Left lung (tissue), 10 donors: ENCODE results near the gene SDK2. TPM values are rescaled to one million over a fixed set of nuclear protein-coding genes. Genes with fewer than 3 reads are reported as not detected.

ENCODE experiments used
- ATAC-seq: fragments of 200-7000 bp; cut with Tn5 transposase; one replicate; pipeline ENCODE4 v1.9.1; 2020; ENCODE audit warnings: moderate library complexity
- DNase-seq, 4 donors: peaks; one replicate each; pipeline ENCODE4 v3.0.0-alpha.2; 2013 to 2020
- H3K27ac ChIP-seq, 2 donors: fragments of 200-600 bp; sonication (generic) in 1 of 2; one replicate each; pipeline versions ENCODE4 v1.5.0 to v1.8.0; 2020 to 2021
- H3K27me3 ChIP-seq, 2 donors: fragments of 200-600 bp; sonication (generic) in 1 of 2; one replicate each; pipeline versions ENCODE4 v1.5.0 to v1.8.0; 2020 to 2021
- H3K36me3 ChIP-seq, 2 donors: fragments of 200-600 bp; sonication (generic) in 1 of 2; one replicate each; pipeline versions ENCODE4 v1.5.0 to v1.8.0; 2020 to 2021
- H3K4me1 ChIP-seq, 2 donors: fragments of 200-600 bp; one replicate each; pipeline ENCODE4 v1.8.0; 2021
- H3K4me3 ChIP-seq, 2 donors: fragments of 200-600 bp; sonication (generic) in 1 of 2; one replicate each; pipeline versions ENCODE4 v1.5.0 to v1.8.0; 2020 to 2021; ENCODE audit warnings: mild to moderate bottlenecking in 1 of 2
- H3K9me3 ChIP-seq, 2 donors: fragments of 200-600 bp; sonication (generic) in 1 of 2; one replicate each; pipeline versions ENCODE4 v1.5.0 to v1.8.0; 2020 to 2021
- CTCF ChIP-seq, 2 donors: fragments of 200-600 bp; sonication (generic) in 1 of 2; IDR thresholded peaks; one replicate each; pipeline versions ENCODE4 v1.5.0 to v1.8.0; 2021; ENCODE audit warnings: antibody characterized with exemption in 2 of 2
- intact Hi-C, 2 donors: fragments of 100-400 bp; cut with DNase I; formaldehyde crosslinking; loops; one replicate each; pipeline versions ENCODE4 v1.11.2 to v1.14.2; 2022
- polyA plus RNA-seq, 6 donors: library from polyadenylated mRNA; unstranded; fragments of 120-200 nt; gene quantifications; one replicate each; pipeline ENCODE4 v1.2.1, GENCODE V29; 2013; ENCODE audit not compliant: insufficient read length in 6 of 6
- total RNA-seq, 2 donors: library from RNA; stranded (reverse); fragmentation: NEBNext Ultra II Directional; extraction: Animal tissue kit (Norgen Biotek cat#: 25700); gene quantifications; one replicate each; pipeline ENCODE4 v1.2.1, GENCODE V29; 2021
- donor health status: DM: no; HTN: yes; CAD: no.
- donor health status: DM: no; HTN: no; CAD: no.

Gene SDK2
- total and polyA plus RNA-seq, 8 donors, result 6.0 to 10.9 (median 7.5) TPM

- no peak for TF ChIP-seq CTCF (IDR thresholded peaks at IDR 0.05)
- no peaks in the 10 kb centered on the region for H3K9me3 ChIP-seq
- intact Hi-C loops, result no loop called here
- H3K4me1 ChIP-seq, result no peaks in the 10 kb centered on the region
- no peaks in the 10 kb centered on the region for H3K27me3 ChIP-seq
- ATAC-seq (no peak), DNase-seq (peak in 1 of 4 donors; percentile 6)
- no peak overlapping the region for H3K4me3 ChIP-seq
- H3K27ac ChIP-seq, result no peak overlapping the region
- no peaks in the 10 kb centered on the region for H3K36me3 ChIP-seq
Measured at GRCh38 chr17:73402466-73402865, 241.8 kb downstream of the SDK2 start.

GRCh38 chr17:73401911-73402310 lies 242.3 kb downstream of the SDK2 start:
- TF ChIP-seq CTCF (IDR thresholded peaks at IDR 0.05), result no peak
- Histone ChIP-seq H3K27me3 (no peaks in the 10 kb centered on the region), H3K27ac (no peak overlapping the region), H3K4me3 (no peak overlapping the region), H3K4me1 (no peaks in the 10 kb centered on the region), H3K36me3 (no peaks in the 10 kb centered on the region), H3K9me3 (no peaks in the 10 kb centered on the region)
- intact Hi-C loops, result no loop called here
- DNase-seq (peak in 2 of 4 donors; percentile 17 to 49), ATAC-seq (no peak)

GRCh38 chr17:73400915-73401545 lies 243.2 kb downstream of the SDK2 start:
- no peak overlapping the region for H3K27ac ChIP-seq
- DNase-seq (peak in 1 of 4 donors; percentile 60), ATAC-seq (no peak)
- H3K36me3 ChIP-seq, result no peaks in the 10 kb centered on the region
- no peaks in the 10 kb centered on the region for H3K4me1 ChIP-seq
- intact Hi-C loops, result no loop called here
- no peak overlapping the region for H3K4me3 ChIP-seq
- no peaks in the 10 kb centered on the region for H3K27me3 ChIP-seq
- TF ChIP-seq CTCF (IDR thresholded peaks at IDR 0.05), result no peak
- no peaks in the 10 kb centered on the region for H3K9me3 ChIP-seq

- ATAC-seq (no peak), DNase-seq (peak in 1 of 4 donors; percentile 69)
- no peak for TF ChIP-seq CTCF (IDR thresholded peaks at IDR 0.05)
- no peak overlapping the region for H3K4me3 ChIP-seq
- H3K36me3 ChIP-seq, result no peaks in the 10 kb centered on the region
- H3K4me1 ChIP-seq, result no peaks in the 10 kb centered on the region
- intact Hi-C loops, result no loop called here
- H3K27me3 ChIP-seq, result no peaks in the 10 kb centered on the region
- no peaks in the 10 kb centered on the region for H3K9me3 ChIP-seq
- H3K27ac ChIP-seq, result no peak overlapping the region
Measured at GRCh38 chr17:73399056-73399455, 245.2 kb downstream of the SDK2 start.

GRCh38 chr17:73397856-73398540 lies 246.2 kb downstream of the SDK2 start:
- intact Hi-C loops, result no loop called here
- TF ChIP-seq CTCF (IDR thresholded peaks at IDR 0.05), result no peak
- H3K4me3 ChIP-seq, result no peak overlapping the region
- ATAC-seq (no peak), DNase-seq (peak in 1 of 4 donors; percentile 60)
- no peaks in the 10 kb centered on the region for H3K4me1 ChIP-seq
- H3K27ac ChIP-seq, result no peak overlapping the region
- H3K27me3 ChIP-seq, result no peaks in the 10 kb centered on the region
- no peaks in the 10 kb centered on the region for H3K36me3 ChIP-seq
- H3K9me3 ChIP-seq, result no peaks in the 10 kb centered on the region
